ENCODE results near the gene ZYX. TPM values are rescaled to one million over a fixed set of nuclear protein-coding genes. Genes with fewer than 3 reads are reported as not detected.

ZYX gene, protein sequence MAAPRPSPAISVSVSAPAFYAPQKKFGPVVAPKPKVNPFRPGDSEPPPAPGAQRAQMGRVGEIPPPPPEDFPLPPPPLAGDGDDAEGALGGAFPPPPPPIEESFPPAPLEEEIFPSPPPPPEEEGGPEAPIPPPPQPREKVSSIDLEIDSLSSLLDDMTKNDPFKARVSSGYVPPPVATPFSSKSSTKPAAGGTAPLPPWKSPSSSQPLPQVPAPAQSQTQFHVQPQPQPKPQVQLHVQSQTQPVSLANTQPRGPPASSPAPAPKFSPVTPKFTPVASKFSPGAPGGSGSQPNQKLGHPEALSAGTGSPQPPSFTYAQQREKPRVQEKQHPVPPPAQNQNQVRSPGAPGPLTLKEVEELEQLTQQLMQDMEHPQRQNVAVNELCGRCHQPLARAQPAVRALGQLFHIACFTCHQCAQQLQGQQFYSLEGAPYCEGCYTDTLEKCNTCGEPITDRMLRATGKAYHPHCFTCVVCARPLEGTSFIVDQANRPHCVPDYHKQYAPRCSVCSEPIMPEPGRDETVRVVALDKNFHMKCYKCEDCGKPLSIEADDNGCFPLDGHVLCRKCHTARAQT
- 244 and 257 TPM in 2 replicates for total RNA-seq

DNA sequence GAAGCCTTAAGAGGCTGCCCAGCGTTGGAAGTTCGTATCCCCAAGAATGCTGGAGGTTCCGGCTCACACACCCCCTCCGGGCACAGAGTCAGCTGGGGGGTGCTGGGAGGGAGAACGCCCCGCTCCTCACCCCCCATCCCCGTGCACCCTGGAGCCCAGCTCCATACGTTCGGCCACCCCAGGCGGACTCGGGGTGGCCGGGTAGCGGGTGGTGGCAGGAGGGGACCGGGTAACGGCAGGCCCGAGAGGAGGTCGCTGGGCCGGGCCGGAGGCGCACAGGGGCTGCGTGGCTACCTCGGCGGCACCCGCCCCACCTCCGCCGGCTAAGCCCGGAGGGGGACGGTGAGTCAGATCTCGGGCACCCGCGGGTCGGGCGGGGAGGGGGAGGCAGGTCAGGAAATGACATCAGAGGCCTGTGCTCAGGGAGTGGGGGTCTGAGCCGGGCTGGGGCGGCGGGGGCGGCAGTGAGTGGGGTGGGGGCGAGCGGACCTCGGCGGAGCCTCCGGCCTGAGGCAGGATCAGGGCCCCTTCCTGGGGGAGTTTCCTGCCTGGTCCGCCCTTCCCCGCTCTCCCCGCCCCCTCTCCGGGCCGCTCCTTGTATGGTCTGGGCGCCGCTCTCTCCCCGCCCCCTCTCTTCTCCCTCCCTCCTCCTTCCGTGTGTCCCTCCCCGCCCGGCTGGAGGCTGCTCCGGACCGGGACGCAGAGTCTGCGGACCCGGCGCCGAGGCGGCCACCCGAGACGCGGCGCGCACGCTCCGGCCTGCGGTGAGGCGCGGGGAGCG lies at the start of gene ZYX:
ZYX (plus strand) TSS at position 700 of the 781 bp plus-strand sequence. CDS start 227 bp downstream, outside the sequence.

DNA sequence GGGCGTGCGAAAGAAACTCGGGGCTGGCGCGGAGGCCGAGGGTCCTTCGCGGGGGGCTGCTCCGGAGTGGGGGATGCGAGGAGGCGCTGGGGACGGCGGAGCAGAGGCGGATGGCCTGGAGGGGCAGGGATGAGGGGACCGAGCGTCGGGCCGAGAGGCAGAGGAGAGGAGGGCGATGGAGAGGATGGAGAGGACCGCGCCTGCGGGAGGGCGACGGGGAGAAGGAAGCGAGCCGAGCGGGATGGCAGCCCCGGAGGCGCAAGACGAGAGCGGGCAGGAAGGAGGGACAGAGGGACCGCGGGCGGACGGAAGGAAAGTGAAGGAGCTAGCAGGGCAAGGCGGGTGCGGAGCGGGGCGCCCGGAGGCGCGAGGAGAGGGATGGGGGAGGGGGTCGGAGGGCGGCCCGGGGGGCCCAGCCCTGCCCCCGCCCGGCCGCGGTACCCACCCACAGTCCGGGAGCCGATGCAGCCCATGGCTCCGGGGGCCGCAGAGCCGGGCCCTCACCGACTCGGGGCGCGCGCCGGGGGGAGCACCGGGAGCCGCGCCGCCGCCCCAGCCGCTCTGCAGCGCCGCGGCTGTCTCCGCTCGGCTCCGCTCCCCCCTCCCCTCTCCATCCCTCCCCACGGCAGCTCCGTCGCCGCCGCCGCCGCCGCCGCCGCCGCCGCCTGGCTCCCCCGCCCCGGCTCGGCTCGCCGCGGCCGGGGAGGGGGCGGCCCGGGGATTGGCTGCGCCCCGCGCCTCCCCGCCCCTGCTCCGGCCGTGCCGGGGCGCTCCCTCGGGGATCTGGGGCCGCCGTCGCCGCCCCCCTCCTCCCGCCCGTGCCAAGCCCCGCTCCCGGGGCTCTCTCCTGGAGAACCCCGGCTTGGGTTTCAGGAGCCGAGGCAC lies 18.8 kb upstream of the ZYX start, which contains the start of gene FAM131B:
FAM131B (minus strand) TSS at position 583 of the 885 bp plus-strand sequence; CDS start at position 473, 110 bp downstream.

DNA sequence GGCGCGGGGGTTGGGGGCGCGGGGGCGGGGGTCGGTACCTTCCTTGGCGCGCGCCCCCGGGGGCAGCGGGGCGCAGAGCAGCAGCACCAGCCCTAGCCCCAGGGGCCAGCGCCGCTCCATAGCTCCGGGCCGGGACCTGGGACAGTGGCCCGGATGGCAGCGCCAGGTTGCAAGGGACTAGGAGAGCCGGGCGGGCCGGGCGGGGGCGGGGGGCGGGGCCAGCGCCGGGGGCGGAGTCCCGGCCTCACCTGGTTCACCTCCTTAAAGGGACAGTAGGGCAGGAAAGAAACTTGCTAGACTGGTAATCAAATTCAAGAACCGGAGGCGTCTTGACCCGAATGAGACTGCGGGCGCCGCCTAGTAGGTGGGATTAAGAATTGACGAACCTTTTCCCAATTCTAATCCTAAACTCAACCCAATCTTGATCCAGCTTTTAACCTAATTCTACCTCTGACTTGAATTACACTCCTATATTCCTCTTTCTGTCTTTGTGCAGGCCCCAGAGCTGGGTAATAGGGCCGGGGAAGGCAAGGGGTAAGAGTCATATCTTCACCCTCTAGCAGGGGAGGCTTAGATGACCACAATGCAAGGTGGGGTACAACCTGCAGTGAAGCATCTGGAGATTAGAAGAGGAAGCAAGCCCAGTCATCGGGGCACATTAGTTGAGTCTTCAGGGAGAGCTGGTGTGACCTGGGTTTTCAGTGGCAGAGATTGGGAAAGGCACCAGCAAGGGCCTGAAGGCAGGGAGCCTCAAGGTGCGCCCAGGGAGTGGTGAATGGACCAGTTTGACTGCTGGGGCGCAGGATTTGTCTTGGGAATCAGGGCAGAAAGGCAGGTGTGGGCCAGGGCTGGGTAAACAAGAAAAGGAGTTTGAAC lies 27.8 kb downstream of the ZYX start, which contains the start of gene EPHA1:
EPHA1 (minus strand) TSS at position 171 of the 876 bp plus-strand sequence; CDS start at position 120, 51 bp downstream.

Other genes with a start within 250 kb of the ZYX start
- gene PIP, start 249.3 kb upstream of the ZYX start, total RNA-seq: not detected in 2 replicates
- gene TAS2R39, start 197.9 kb upstream of the ZYX start, total RNA-seq: not detected in 2 replicates
- not detected in 2 replicates for gene TAS2R40, start 159.3 kb upstream of the ZYX start, total RNA-seq
- gene GSTK1, start 117.9 kb upstream of the ZYX start, total RNA-seq: 142 and 159 TPM in 2 replicates
- gene TMEM139, start 96.4 kb upstream of the ZYX start, total RNA-seq: not detected in 2 replicates
- 13.2 and 13.4 TPM in 2 replicates for gene CASP2, start 93.0 kb upstream of the ZYX start, total RNA-seq
- not detected in 2 replicates for gene CLCN1, start 65.2 kb upstream of the ZYX start, total RNA-seq
- 0.54 and 1.2 TPM in 2 replicates for gene FAM131B, start 18.6 kb upstream of the ZYX start, total RNA-seq
- gene EPHA1, start 27.5 kb downstream of the ZYX start, total RNA-seq: 0.07 TPM in 1 of 2 replicates, not detected in the other
- not detected in 2 replicates for gene TAS2R60, start 62.1 kb downstream of the ZYX start, total RNA-seq
- gene TAS2R41, start 96.5 kb downstream of the ZYX start, total RNA-seq: not detected in 2 replicates
- not detected in 2 replicates for gene CTAGE15, start 190.5 kb downstream of the ZYX start, total RNA-seq
- 16.5 and 19.4 TPM in 2 replicates for gene TCAF2, start 239.6 kb downstream of the ZYX start, total RNA-seq

Measured in mammary microvascular endothelial cell (primary cell).